Mesenchymal stem cell (in vitro differentiated cells and primary cell): Measurements from ENCODE around the gene EPC1.

Experiments
- DNase-seq: peaks from one replicate; pipeline ENCODE4 v3.0.0-alpha.2; 2013
- H2AFZ ChIP-seq: one replicate; pipeline ENCODE4 v1.6.1; 2013; ENCODE audit warnings: low read depth, mild to moderate bottlenecking, control low read depth, inconsistent platforms, low read length, moderate library complexity
- H2AK5ac ChIP-seq: 2 replicates; pipeline ENCODE4 v1.6.1; 2013; ENCODE audit warnings: low read length, moderate library complexity, mild to moderate bottlenecking, inconsistent platforms; ENCODE audit not compliant: severe bottlenecking
- H2BK120ac ChIP-seq: one replicate; pipeline ENCODE4 v1.6.1; 2013; ENCODE audit warnings: low read depth, mild to moderate bottlenecking, inconsistent platforms, low read length, moderate library complexity
- H2BK12ac ChIP-seq, 2 experiments: one replicate each; pipeline ENCODE4 v1.6.1; 2013; ENCODE audit warnings: inconsistent platforms in 2 of 2, low read length in 2 of 2, mild to moderate bottlenecking in 2 of 2, moderate library complexity in 2 of 2, control low read depth in 1 of 2
- H2BK15ac ChIP-seq: one replicate; pipeline ENCODE4 v1.6.1; 2013; ENCODE audit warnings: mild to moderate bottlenecking, low read depth, inconsistent platforms; ENCODE audit not compliant: poor library complexity, severe bottlenecking
- H2BK5ac ChIP-seq: 2 replicates; pipeline ENCODE4 v1.6.1; 2013; ENCODE audit warnings: low read depth, mild to moderate bottlenecking, low read length, control low read depth, inconsistent platforms; ENCODE audit not compliant: poor library complexity, severe bottlenecking
- H3K14ac ChIP-seq, 2 experiments: one replicate each; pipeline ENCODE4 v1.6.1; 2013; ENCODE audit warnings: inconsistent platforms in 2 of 2, low read length in 2 of 2, control low read depth in 1 of 2, mild to moderate bottlenecking in 1 of 2, moderate library complexity in 1 of 2
- H3K18ac ChIP-seq, 2 experiments: one replicate each; pipeline ENCODE4 v1.6.1; 2013; ENCODE audit warnings: inconsistent platforms in 2 of 2, low read length in 2 of 2, control low read depth in 1 of 2, low read depth in 1 of 2, mild to moderate bottlenecking in 1 of 2
- H3K23ac ChIP-seq, 2 experiments: one replicate each; pipeline ENCODE4 v1.6.1; 2013; ENCODE audit warnings: inconsistent platforms in 2 of 2, low read length in 2 of 2, mild to moderate bottlenecking in 2 of 2, moderate library complexity in 2 of 2, control low read depth in 1 of 2
- H3K27ac ChIP-seq: 2 replicates; pipeline ENCODE4 v1.5.1; 2013; ENCODE audit warnings: mild to moderate bottlenecking, moderate library complexity, low read length, control low read depth, inconsistent platforms; ENCODE audit not compliant: poor library complexity, severe bottlenecking
- H3K27me3 ChIP-seq, 2 experiments: 2 replicates each; pipeline versions ENCODE4 v1.6.1 to v1.7.0; 2013; ENCODE audit warnings: low read length in 2 of 2, mild to moderate bottlenecking in 2 of 2, moderate library complexity in 2 of 2, control low read depth in 1 of 2, inconsistent platforms in 1 of 2; ENCODE audit not compliant: control insufficient read depth in 1 of 2, insufficient read depth in 1 of 2
- H3K36me3 ChIP-seq, 2 experiments: 2 replicates each; pipeline versions ENCODE4 v1.6.1 to v1.7.0; 2013; ENCODE audit warnings: low read length in 2 of 2, control low read depth in 1 of 2, inconsistent platforms in 1 of 2, low read depth in 1 of 2, mild to moderate bottlenecking in 1 of 2; ENCODE audit not compliant: insufficient read depth in 2 of 2, control insufficient read depth in 1 of 2
- H3K4ac ChIP-seq, 2 experiments: one replicate each; pipeline ENCODE4 v1.6.1; 2013; ENCODE audit warnings: inconsistent platforms in 2 of 2, low read length in 2 of 2, mild to moderate bottlenecking in 2 of 2, moderate library complexity in 2 of 2, control low read depth in 1 of 2, low read depth in 1 of 2
- H3K4me1 ChIP-seq: 2 replicates; pipeline ENCODE4 v1.6.1; 2013; ENCODE audit warnings: low read depth, low read length, control low read depth; ENCODE audit not compliant: control insufficient read depth, insufficient read depth
- H3K4me2 ChIP-seq: 2 replicates; pipeline ENCODE4 v1.6.1; 2013; ENCODE audit warnings: low read length, mild to moderate bottlenecking, inconsistent platforms; ENCODE audit not compliant: poor library complexity, severe bottlenecking
- H3K4me3 ChIP-seq, 2 experiments: 2 replicates each; pipeline versions ENCODE4 v1.5.1 to v1.7.0; 2013; ENCODE audit warnings: low read length in 2 of 2, mild to moderate bottlenecking in 2 of 2, control low read depth in 1 of 2, low read depth in 1 of 2; ENCODE audit not compliant: insufficient read depth in 1 of 2
- H3K79me1 ChIP-seq: replicated peaks from 2 replicates; pipeline ENCODE4 v1.6.1; 2013; ENCODE audit warnings: mild to moderate bottlenecking, control low read depth, low read length, inconsistent platforms; ENCODE audit not compliant: poor library complexity, severe bottlenecking
- H3K9ac ChIP-seq: 2 replicates; pipeline ENCODE4 v1.7.0; 2013; ENCODE audit warnings: mild to moderate bottlenecking, low read length, moderate library complexity
- H3K9me3 ChIP-seq: 2 replicates; pipeline ENCODE4 v1.7.0; 2013; ENCODE audit warnings: mild to moderate bottlenecking, low read length; ENCODE audit not compliant: control insufficient read depth
- H4K8ac ChIP-seq: one replicate; pipeline ENCODE4 v1.6.1; 2013; ENCODE audit warnings: inconsistent platforms, mild to moderate bottlenecking, low read length, moderate library complexity
- H4K91ac ChIP-seq: one replicate; pipeline ENCODE4 v1.6.1; 2013; ENCODE audit warnings: mild to moderate bottlenecking, low read length, inconsistent platforms
- WGBS: methylation state at CpG from one replicate; pipeline ENCODE4 v1.1.7; 2013; ENCODE audit warnings: mixed read lengths; 5-methylcytosine and 5-hydroxymethylcytosine counted together

Gene EPC1

GRCh38 chr10:32293581-32293980, 53.4 kb downstream of the EPC1 start:
- Histone ChIP-seq H3K14ac (no peak overlapping the region), H2AFZ (no peak overlapping the region), H2BK15ac (no peak overlapping the region), H3K79me1 (peaks cover 11% of the 10 kb centered on the region), H3K4ac (no peak overlapping the region), H3K18ac (no peak overlapping the region), H3K4me1 (no peaks in the 10 kb centered on the region), H3K27me3 (no peaks in the 10 kb centered on the region), H3K4me2 (no peak overlapping the region), H2BK5ac (no peak overlapping the region), H2AK5ac (no peak overlapping the region), H3K36me3 (peaks cover 10 to 57% of the 10 kb centered on the region in 2 experiments), H3K9ac (no peak overlapping the region), H4K91ac (no peak overlapping the region), H3K27ac (no peak overlapping the region), H3K4me3 (no peak overlapping the region), H3K9me3 (no peaks in the 10 kb centered on the region), H3K23ac (no peak overlapping the region), H4K8ac (no peak overlapping the region), H2BK12ac (no peak overlapping the region), H2BK120ac (no peak overlapping the region)
- 87% methylated on average over 2 of the region's 4 CpGs for WGBS
- no peak for DNase-seq

GRCh38 chr10:32279795-32280194, 67.2 kb downstream of the EPC1 start:
- Histone ChIP-seq H3K9ac (no peak overlapping the region), H4K91ac (no peak overlapping the region), H3K9me3 (no peaks in the 10 kb centered on the region), H3K27me3 (no peaks in the 10 kb centered on the region), H2AFZ (no peak overlapping the region), H3K23ac (no peak overlapping the region), H3K27ac (no peak overlapping the region), H3K79me1 (peaks cover 16% of the 10 kb centered on the region), H3K4me2 (no peak overlapping the region), H4K8ac (no peak overlapping the region), H3K4me3 (no peak overlapping the region), H3K18ac (no peak overlapping the region), H2BK120ac (no peak overlapping the region), H3K14ac (no peak overlapping the region), H2BK5ac (no peak overlapping the region), H3K4me1 (no peaks in the 10 kb centered on the region), H2AK5ac (no peak overlapping the region), H3K4ac (no peak overlapping the region), H3K36me3 (peaks cover 26 to 73% of the 10 kb centered on the region in 2 experiments), H2BK15ac (no peak overlapping the region), H2BK12ac (no peak overlapping the region)
- 95% methylated on average over 1 of the region's 1 CpG for WGBS
- no peak for DNase-seq

- DNase-seq, result no peak
- peaks cover 22% of the 10 kb centered on the region for H3K79me1 ChIP-seq
- no peak overlapping the region for H4K91ac ChIP-seq
- H2BK5ac ChIP-seq, result no peak overlapping the region
- 100% methylated on average over 1 of the region's 1 CpG for WGBS
- no peak overlapping the region for H3K4me2 ChIP-seq
- no peak overlapping the region for H3K23ac ChIP-seq
- no peak overlapping the region for H2BK120ac ChIP-seq
- H3K4me1 ChIP-seq, result peaks cover 1% of the 10 kb centered on the region
- no peak overlapping the region for H3K27ac ChIP-seq
- H3K36me3 ChIP-seq, result peaks cover 20 to 85% of the 10 kb centered on the region in 2 experiments
- no peak overlapping the region for H2AK5ac ChIP-seq
- H3K9me3 ChIP-seq, result no peaks in the 10 kb centered on the region
- H3K27me3 ChIP-seq, result no peaks in the 10 kb centered on the region
- no peak overlapping the region for H4K8ac ChIP-seq
- no peak overlapping the region for H2BK12ac ChIP-seq
- H3K9ac ChIP-seq, result no peak overlapping the region
- no peak overlapping the region for H3K4ac ChIP-seq
- no peak overlapping the region for H3K4me3 ChIP-seq
- H2BK15ac ChIP-seq, result no peak overlapping the region
- H2AFZ ChIP-seq, result no peak overlapping the region
- no peak overlapping the region for H3K18ac ChIP-seq
- H3K14ac ChIP-seq, result no peak overlapping the region
These were observed 73.6 kb downstream of the EPC1 start for GRCh38 chr10:32273336-32273735.

GRCh38 chr10:32271617-32272016, 75.3 kb downstream of the EPC1 start:
- Histone ChIP-seq H3K23ac (no peak overlapping the region), H3K4me2 (no peak overlapping the region), H3K18ac (no peak overlapping the region), H4K8ac (no peak overlapping the region), H3K9me3 (peaks cover 3% of the 10 kb centered on the region), H3K27me3 (no peaks in the 10 kb centered on the region), H2AK5ac (no peak overlapping the region), H3K4ac (no peak overlapping the region), H3K27ac (no peak overlapping the region), H3K9ac (no peak overlapping the region), H2BK120ac (no peak overlapping the region), H3K36me3 (peaks cover 17 to 86% of the 10 kb centered on the region in 2 experiments), H4K91ac (no peak overlapping the region), H3K4me3 (no peak overlapping the region), H2BK15ac (no peak overlapping the region), H3K79me1 (peaks cover 19% of the 10 kb centered on the region), H2AFZ (no peak overlapping the region), H3K4me1 (peaks cover 1% of the 10 kb centered on the region), H2BK12ac (no peak overlapping the region), H3K14ac (no peak overlapping the region), H2BK5ac (no peak overlapping the region)
- WGBS, result 98% methylated on average over 3 of the region's 3 CpGs
- DNase-seq, result no peak
